HFFc6 (cell line): ENCODE data around the gene RASA1. TPM values are rescaled to one million over a fixed set of nuclear protein-coding genes. Genes with fewer than 3 reads are reported as not detected.
A peak's percentile ranks its signal among the peaks of the same experiment; 100 is the strongest.

Experiments used
- DNase-seq: peaks from one replicate; pipeline ENCODE4 v3.0.0-alpha.2; 2018
- H3K27ac Mint-ChIP-seq: 2 replicates; pipeline ENCODE4 v1.8.0; 2020; ENCODE audit warnings: mild to moderate bottlenecking, mixed read lengths
- H3K27me3 Mint-ChIP-seq: 2 replicates; pipeline ENCODE4 v1.8.0; 2021; ENCODE audit warnings: mild to moderate bottlenecking, moderate library complexity, mixed read lengths; ENCODE audit not compliant: insufficient read depth
- H3K36me3 Mint-ChIP-seq: 2 replicates; pipeline ENCODE4 v1.8.0; 2021; ENCODE audit warnings: low read depth, mixed read lengths
- H3K4me1 Mint-ChIP-seq: 2 replicates; pipeline ENCODE4 v1.8.0; 2020; ENCODE audit warnings: low read depth, mixed read lengths
- H3K4me3 Mint-ChIP-seq: 2 replicates; pipeline ENCODE4 v1.8.0; 2020; ENCODE audit warnings: mild to moderate bottlenecking, moderate library complexity, mixed read lengths
- H3K9me3 Mint-ChIP-seq: 2 replicates; pipeline ENCODE4 v1.8.0; 2020; ENCODE audit warnings: mild to moderate bottlenecking, mixed read lengths
- total RNA-seq, 6 experiments: library from RNA; stranded (reverse); fragmentation: NEBNext Ultra II Directional; extraction: Animal tissue kit (Norgen Biotek cat#: 25700); gene quantifications; 2 replicates in 1 of 6; 3 replicates in 5 of 6; pipeline ENCODE4 v1.2.3, GENCODE V29; 2021
- TF ChIP-seq, protein P1 (sequence below): fragments of 200-600 bp; sonication (generic); IDR thresholded peaks from 2 replicates; pipeline ENCODE4 v1.5.0; 2021; ENCODE audit warnings: antibody characterized with exemption, mild to moderate bottlenecking

Gene RASA1
- total RNA-seq, 6 experiments from 2014 or later: 61.6 to 89.8 (median 64.9) TPM

DNA sequence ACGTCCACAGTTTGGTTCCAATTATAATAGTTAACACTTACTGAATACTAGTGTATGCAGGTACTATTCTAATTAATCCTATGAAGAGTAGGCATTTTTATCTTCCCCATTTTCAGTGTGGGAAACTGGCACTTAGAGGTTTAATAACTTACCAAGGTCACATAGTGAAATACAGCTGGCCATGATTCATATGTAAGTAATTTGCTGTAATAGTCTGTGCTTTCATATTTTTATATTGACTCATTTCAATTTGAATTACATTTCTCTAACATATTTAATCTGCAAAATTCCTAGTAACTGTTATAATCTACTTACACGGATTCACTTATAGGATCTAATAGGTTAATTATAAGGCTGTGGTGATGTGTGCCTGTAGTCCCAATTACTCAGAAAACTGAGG is 125.6 kb downstream of the RASA1 start:
- Mint-ChIP-seq H3K27ac (peak overlapping the region; percentile 84), H3K27me3 (peaks cover 2% of the 10 kb centered on the region), H3K36me3 (peaks cover 66% of the 10 kb centered on the region), H3K4me3 (peak overlapping the region; percentile 57), H3K4me1 (peaks cover 67% of the 10 kb centered on the region), H3K9me3 (no peaks in the 10 kb centered on the region)
- peak; percentile 70 for DNase-seq
- TF ChIP-seq, protein P1, sequence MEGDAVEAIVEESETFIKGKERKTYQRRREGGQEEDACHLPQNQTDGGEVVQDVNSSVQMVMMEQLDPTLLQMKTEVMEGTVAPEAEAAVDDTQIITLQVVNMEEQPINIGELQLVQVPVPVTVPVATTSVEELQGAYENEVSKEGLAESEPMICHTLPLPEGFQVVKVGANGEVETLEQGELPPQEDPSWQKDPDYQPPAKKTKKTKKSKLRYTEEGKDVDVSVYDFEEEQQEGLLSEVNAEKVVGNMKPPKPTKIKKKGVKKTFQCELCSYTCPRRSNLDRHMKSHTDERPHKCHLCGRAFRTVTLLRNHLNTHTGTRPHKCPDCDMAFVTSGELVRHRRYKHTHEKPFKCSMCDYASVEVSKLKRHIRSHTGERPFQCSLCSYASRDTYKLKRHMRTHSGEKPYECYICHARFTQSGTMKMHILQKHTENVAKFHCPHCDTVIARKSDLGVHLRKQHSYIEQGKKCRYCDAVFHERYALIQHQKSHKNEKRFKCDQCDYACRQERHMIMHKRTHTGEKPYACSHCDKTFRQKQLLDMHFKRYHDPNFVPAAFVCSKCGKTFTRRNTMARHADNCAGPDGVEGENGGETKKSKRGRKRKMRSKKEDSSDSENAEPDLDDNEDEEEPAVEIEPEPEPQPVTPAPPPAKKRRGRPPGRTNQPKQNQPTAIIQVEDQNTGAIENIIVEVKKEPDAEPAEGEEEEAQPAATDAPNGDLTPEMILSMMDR: no peak

DNA sequence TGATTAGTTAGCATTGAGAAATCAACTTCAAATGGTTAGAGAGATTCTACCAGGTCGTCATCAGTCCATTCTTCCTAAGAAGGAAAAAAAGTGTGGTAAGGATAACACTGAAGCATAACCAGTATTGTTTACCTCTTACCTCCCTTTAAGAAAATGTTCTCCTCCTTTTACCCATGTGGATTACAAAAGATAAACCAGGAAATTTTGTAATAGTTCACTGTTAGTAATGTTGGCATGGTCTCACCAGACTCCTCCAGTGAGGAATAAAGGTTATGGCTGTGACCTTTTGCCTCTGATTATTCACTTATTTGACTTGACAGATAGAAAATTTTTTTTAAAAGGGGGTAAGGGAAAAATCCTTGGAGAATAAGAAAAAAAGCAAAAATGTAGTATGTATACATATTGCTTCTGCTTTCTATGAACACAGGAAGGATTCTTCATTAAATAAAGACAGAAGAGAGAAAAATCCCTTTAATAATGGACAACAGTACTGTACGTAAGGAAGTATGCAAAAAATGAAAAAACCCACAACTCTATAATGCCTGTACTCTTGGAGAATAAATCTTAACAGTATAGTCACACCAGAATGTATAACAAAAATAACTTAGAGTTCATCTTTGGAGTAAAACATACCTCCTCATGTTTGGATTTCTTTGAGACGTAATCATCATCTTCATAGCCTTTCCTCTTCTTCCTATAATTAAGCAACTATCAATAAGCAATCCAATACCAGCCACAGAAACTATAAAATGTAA is 126.9 kb downstream of the RASA1 start:
- peaks cover 75% of the 10 kb centered on the region for H3K4me1 Mint-ChIP-seq
- DNase-seq: peak; percentile 49
- H3K4me3 Mint-ChIP-seq: peak overlapping the region; percentile 41
- H3K27me3 Mint-ChIP-seq: peaks cover 5% of the 10 kb centered on the region
- H3K36me3 Mint-ChIP-seq: peaks cover 74% of the 10 kb centered on the region
- peak overlapping the region; percentile 84 for H3K27ac Mint-ChIP-seq
- TF ChIP-seq, protein P1: no peak
- H3K9me3 Mint-ChIP-seq: no peaks in the 10 kb centered on the region

DNA sequence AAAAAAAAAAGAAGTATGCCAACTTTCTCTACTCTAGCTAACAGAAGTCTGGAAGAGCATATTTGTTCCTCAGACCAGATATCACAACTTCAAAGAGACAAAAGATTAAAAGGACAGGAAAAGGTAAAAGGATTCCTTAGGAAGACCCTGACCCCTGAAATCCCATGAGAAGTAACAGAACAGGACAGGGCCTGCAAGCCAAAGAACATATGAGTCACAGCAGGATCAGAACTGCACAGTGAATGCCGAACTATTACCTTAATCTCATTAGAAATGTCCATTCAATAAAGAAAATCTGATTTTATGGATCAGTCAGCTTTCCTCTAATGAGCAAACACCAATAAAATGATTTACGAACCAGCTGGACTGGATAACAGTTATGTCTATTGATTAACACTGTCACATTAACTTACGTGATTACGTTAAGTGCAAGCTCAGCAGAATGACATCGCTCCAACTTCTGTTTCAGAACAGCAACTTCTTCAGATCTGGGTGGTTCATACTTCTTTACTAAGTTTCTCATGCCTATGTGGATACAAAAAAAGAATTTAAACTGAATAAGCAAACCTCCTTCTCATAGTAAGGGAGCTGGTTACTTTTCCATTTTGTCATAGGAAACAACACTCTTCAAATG is 131.4 kb downstream of the RASA1 start:
- H3K9me3 Mint-ChIP-seq: no peaks in the 10 kb centered on the region; the same call in 1 of the 2 replicates
- peaks cover 5% of the 10 kb centered on the region for H3K27me3 Mint-ChIP-seq
- DNase-seq: no peak
- H3K4me3 Mint-ChIP-seq: no peak overlapping the region; the same call in 1 of the 2 replicates
- TF ChIP-seq, protein P1: no peak
- H3K27ac Mint-ChIP-seq: peak overlapping the region; percentile 70
- peaks cover 48% of the 10 kb centered on the region for H3K4me1 Mint-ChIP-seq
- peaks cover 58% of the 10 kb centered on the region for H3K36me3 Mint-ChIP-seq

DNA sequence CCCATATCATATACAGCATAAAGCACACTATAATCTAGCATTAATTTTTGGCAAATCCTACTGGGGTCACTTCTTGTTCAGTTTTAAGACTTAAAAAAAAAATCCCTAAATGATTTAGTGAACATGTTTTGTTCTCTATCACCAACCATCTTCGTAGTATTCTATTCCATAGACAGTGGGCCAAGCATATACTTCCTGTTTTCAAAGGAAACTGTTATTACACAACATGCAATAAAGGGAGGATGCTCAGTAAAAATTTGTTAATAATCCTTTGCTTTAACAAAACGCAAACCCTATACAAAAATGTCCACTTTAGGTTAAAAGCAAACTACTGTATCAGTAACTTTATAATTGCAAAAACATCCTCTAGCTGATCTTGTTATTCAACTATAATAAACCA is 132.0 kb downstream of the RASA1 start:
- DNase-seq: no peak
- peaks cover 5% of the 10 kb centered on the region for H3K27me3 Mint-ChIP-seq
- peak overlapping the region; percentile 56 for H3K27ac Mint-ChIP-seq
- H3K4me1 Mint-ChIP-seq: peaks cover 42% of the 10 kb centered on the region
- H3K9me3 Mint-ChIP-seq: no peaks in the 10 kb centered on the region; the same call in 1 of the 2 replicates
- peaks cover 58% of the 10 kb centered on the region for H3K36me3 Mint-ChIP-seq
- no peak overlapping the region for H3K4me3 Mint-ChIP-seq
- TF ChIP-seq, protein P1: no peak

DNA sequence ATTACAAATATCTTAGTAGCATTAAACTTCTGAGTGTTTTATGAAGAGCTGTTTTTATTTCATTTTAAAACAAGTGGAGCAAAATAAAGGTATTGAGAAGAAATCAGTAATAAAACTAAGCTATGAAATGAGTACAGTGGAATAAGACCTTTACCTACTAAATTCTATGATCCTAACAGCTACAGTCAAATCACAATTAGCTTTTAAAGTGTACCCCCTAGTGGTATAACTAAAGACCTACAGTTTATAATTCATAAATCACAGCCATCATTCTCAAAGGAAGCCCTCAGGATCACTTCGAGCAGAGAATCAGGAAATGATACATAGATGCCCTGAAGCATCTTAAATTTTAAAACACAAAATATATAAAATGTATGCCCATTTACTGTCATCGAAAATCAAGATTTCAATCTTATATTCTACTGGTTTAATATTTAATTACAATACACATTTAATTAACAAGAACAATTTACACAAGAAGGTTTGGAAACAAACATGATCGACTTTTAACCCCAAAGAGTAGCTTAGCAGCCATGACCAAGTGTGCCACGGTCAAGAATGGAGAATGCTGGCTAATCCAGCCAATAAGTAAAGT is 132.7 kb downstream of the RASA1 start:
- DNase-seq: peak; percentile 43
- no peaks in the 10 kb centered on the region; the same call in 1 of the 2 replicates for H3K9me3 Mint-ChIP-seq
- TF ChIP-seq, protein P1: peak; percentile 91
- H3K27ac Mint-ChIP-seq: peak overlapping the region; percentile 56; the same call in 1 of the 2 replicates
- H3K4me1 Mint-ChIP-seq: peaks cover 37% of the 10 kb centered on the region
- H3K27me3 Mint-ChIP-seq: peaks cover 3% of the 10 kb centered on the region
- no peak overlapping the region for H3K4me3 Mint-ChIP-seq
- peaks cover 57% of the 10 kb centered on the region for H3K36me3 Mint-ChIP-seq
